Stimulated activated naive CD4-positive, alpha-beta T cell treated with Interleukin-2 at 50 U/mL for 16 hours (primary cell): ENCODE data around the gene ALMS1.
"Not testable (repeated sequence)": the region's sequence is repeated elsewhere in the genome, so short reads cannot be mapped to it uniquely, and the experiment has no call there.

Experiments used
- DNase-seq: peaks from one replicate; lab custom pipeline; 2025; lab: John Stamatoyannopoulos, UW

The ALMS1 gene

GRCh38 chr2:73503992-73504570, 118.4 kb downstream of the ALMS1 start:
- DNase-seq, result no peak

- not testable (repeated sequence) for DNase-seq
Measured at GRCh38 chr2:73504850-73505249, 119.2 kb downstream of the ALMS1 start.

GRCh38 chr2:73510470-73510869, 124.8 kb downstream of the ALMS1 start:
- not testable (repeated sequence) for DNase-seq

GRCh38 chr2:73516033-73516432, 130.4 kb downstream of the ALMS1 start:
- no peak for DNase-seq

- no peak for DNase-seq
Measured at GRCh38 chr2:73528688-73529087, 143.1 kb downstream of the ALMS1 start.

- not testable (repeated sequence) for DNase-seq
Measured at GRCh38 chr2:73530773-73531172, 145.1 kb downstream of the ALMS1 start.

GRCh38 chr2:73532381-73532780, 146.7 kb downstream of the ALMS1 start:
- DNase-seq, result no peak

GRCh38 chr2:73536133-73536840, 150.7 kb downstream of the ALMS1 start:
- no peak for DNase-seq

GRCh38 chr2:73560875-73561274, 175.2 kb downstream of the ALMS1 start:
- DNase-seq, result not testable (repeated sequence)

GRCh38 chr2:73561422-73561821, 175.8 kb downstream of the ALMS1 start:
- no peak for DNase-seq

GRCh38 chr2:73564986-73565385, 179.3 kb downstream of the ALMS1 start:
- DNase-seq, result no peak

GRCh38 chr2:73566288-73566878, 180.7 kb downstream of the ALMS1 start:
- no peak for DNase-seq

- DNase-seq, result no peak
Measured at GRCh38 chr2:73575261-73575660, 189.6 kb downstream of the ALMS1 start.

GRCh38 chr2:73582364-73582763, 196.7 kb downstream of the ALMS1 start:
- no peak for DNase-seq

- DNase-seq, result no peak
Measured at GRCh38 chr2:73588177-73588576, 202.5 kb downstream of the ALMS1 start.

GRCh38 chr2:73593680-73594079, 208.0 kb downstream of the ALMS1 start:
- no peak for DNase-seq

- DNase-seq, result no peak
Measured at GRCh38 chr2:73594251-73594650, 208.6 kb downstream of the ALMS1 start.

- no peak for DNase-seq
Measured at GRCh38 chr2:73601780-73602179, 216.1 kb downstream of the ALMS1 start.

GRCh38 chr2:73603099-73603588, 217.5 kb downstream of the ALMS1 start:
- not testable (repeated sequence) for DNase-seq

GRCh38 chr2:73604589-73604988, 219.0 kb downstream of the ALMS1 start:
- DNase-seq, result not testable (repeated sequence)

GRCh38 chr2:73610111-73610510, 224.5 kb downstream of the ALMS1 start:
- no peak for DNase-seq

- no peak for DNase-seq
Measured at GRCh38 chr2:73611193-73611592, 225.6 kb downstream of the ALMS1 start.

- no peak for DNase-seq
Measured at GRCh38 chr2:73611867-73612266, 226.2 kb downstream of the ALMS1 start.
